Upper lobe of left lung (tissue), 4 donors: ENCODE results near the gene PACS2.

Source experiments
- EP300 ChIP-seq, 4 donors: sonication (generic); formaldehyde crosslinking; IDR thresholded peaks; one replicate each; pipeline ENCODE4 v1.5.1; 2017; ENCODE audit warnings: antibody characterized with exemption in 4 of 4, control low read depth in 2 of 4
- TF ChIP-seq, protein P1 (sequence below), 6 experiments: fragments of 450-650 bp in 4 of 6; fragments of 200-600 bp in 2 of 6; sonication (generic) in 2 of 6; IDR thresholded peaks; one replicate each; pipeline ENCODE4 v1.5.1; 2016 to 2019; ENCODE audit warnings: antibody characterized with exemption in 6 of 6

DNA sequence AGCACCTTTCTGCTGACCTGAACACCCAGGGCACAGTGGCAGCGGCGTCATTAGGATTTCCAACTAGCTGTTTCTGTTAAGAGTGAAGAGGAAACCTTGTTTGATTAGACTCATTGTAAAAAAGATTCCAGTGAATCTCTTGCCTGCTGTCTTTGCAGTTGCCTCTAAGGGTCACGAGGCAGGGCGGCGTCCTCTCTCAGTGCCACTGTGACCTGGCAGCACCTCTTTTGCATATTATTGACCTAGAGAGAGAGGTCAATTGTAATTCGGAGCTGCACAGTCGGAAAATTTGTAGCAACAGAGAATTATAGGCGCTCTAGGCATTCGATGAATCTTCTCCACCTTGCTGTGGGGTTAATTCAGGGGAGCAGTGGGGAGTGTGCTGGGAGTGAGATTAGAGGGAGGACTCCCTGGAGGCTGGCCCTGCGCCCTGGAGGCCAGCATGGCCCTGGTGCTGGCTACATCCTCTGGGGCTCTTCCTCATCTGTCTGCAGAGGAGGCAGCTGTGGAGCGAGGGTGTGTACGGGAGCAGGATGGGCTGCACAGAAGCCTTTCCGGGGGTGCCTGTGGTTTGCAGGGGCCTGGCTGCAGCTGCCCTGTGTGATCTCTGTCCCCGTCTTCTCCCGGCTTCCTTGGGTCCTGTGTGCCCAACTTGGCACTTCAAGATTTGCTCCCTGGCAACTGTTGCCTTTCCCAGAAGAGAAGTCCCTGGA is 14.3 kb downstream of the PACS2 start:
- TF ChIP-seq, protein P1, sequence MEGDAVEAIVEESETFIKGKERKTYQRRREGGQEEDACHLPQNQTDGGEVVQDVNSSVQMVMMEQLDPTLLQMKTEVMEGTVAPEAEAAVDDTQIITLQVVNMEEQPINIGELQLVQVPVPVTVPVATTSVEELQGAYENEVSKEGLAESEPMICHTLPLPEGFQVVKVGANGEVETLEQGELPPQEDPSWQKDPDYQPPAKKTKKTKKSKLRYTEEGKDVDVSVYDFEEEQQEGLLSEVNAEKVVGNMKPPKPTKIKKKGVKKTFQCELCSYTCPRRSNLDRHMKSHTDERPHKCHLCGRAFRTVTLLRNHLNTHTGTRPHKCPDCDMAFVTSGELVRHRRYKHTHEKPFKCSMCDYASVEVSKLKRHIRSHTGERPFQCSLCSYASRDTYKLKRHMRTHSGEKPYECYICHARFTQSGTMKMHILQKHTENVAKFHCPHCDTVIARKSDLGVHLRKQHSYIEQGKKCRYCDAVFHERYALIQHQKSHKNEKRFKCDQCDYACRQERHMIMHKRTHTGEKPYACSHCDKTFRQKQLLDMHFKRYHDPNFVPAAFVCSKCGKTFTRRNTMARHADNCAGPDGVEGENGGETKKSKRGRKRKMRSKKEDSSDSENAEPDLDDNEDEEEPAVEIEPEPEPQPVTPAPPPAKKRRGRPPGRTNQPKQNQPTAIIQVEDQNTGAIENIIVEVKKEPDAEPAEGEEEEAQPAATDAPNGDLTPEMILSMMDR (IDR thresholded peaks at IDR 0.05), result no peak
- no peak for TF ChIP-seq EP300 (IDR thresholded peaks at IDR 0.05)
